Activated CD4-positive, alpha-beta T cell treated with anti-CD3 and anti-CD28 coated beads for 24 hours (primary cell): ENCODE data around the gene BRD7.

Source experiments
- DNase-seq, 2 donors: peaks; one replicate each; pipeline ENCODE4 v3.0.0-alpha.2; 2020; ENCODE audit warnings: low read depth in 2 of 2

BRD7 gene

DNA sequence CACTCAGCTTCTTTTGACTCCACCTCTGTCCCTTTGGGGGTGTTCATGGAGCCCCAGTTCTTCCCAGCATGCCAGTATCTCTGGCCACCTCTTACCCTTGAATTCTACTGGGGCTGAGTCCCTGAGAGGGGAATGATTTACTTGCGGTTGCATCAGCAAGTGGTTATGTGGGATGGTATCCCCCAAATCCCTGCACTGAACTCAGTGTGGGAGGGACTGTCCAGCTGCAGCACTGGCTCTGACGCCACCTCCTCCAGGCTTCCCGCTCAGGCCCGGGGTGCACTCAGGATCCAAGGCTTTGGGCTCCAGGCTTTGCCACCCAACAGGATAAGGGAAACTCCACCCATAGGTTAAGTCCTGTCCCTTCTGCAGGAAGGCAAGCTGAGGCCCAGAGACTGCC lies 21.1 kb upstream of the BRD7 start:
- no peak for DNase-seq

DNA sequence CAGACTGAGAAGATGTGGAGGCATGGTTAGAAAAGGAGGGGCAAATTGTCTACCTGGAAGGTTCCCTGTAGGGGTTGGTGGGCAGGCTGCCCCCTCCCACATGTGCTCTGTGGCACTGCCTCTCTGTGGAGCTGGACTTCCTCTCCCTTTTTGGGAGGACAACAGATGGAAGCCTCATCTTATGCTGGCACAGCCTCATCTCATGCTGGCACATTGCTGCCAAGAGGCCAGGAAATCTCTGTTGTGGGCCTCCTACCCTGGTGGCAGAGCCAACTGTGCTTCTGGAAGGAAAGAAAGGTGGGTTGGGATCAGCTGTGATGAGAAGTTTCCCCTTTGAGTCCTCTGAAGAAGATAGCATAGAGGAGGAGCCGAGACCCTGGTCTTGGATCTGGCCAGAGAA lies 19.7 kb upstream of the BRD7 start:
- no peak for DNase-seq

- DNase-seq: no peak
Observed at GRCh38 chr16:50386774-50387173, 18.0 kb upstream of the BRD7 start.

DNA sequence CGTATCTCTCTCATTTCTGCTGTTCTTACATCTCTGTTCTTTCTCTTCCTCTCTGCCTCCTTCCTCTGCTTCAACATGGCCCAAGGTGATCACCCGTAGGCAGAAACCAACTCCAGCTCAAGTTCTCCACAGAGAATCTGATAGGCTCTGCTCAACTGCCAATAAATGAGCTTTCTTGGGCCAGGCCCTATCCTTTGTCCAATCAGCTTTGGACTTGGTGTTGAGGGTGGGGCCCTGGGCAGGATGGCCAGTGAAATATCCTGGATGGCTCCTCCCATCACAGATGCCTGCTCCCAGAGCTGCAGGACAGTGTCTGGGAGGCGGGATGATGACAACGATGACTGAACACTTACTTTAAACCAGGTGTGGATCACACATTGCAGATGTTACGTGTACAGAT lies 17.4 kb upstream of the BRD7 start:
- no peak for DNase-seq

GRCh38 chr16:50384500-50385135 lies 15.8 kb upstream of the BRD7 start:
- DNase-seq: no peak

GRCh38 chr16:50381679-50382440 lies 13.1 kb upstream of the BRD7 start:
- DNase-seq: no peak

DNA sequence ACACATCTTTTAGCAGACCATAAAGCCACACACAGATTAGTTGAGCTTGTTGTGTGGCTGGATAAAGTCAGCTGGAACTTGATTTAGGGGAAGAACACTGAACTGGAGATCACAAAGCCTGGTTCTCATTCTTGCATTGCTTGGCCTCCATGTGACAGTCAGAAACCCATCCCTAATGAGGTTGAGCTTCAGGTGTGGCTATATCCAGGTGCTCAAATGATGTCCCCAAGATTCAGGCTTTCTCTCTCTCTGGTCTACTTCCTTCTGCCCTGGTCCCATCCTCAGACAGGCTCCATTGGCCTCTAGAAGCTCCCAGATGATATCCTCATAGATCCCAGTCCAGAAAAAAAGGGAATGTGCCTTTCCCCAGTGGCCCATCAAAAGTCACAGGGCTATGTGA lies 9.6 kb upstream of the BRD7 start:
- DNase-seq: no peak

DNA sequence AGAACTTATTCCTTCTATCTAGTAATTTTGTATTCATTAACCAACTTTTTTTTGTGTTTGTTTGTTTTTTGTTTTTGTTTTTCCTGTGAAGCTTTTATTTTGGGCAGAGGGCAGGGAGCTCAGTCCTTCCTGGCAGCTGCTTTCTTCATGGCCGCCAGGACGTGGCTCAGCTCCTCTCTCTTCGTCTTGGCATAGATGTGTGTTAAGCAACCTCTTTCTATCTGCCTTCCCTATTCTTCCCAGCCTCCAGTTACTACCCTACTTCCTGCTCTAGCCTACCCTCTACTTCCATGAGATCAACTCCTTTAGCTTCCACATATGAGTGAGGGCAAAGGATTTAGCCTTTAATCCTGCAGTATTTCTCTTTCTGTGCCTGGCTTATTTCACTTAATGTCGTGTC lies 8.2 kb upstream of the BRD7 start:
- no peak for DNase-seq

- no peak for DNase-seq
Observed at GRCh38 chr16:50373780-50374179, 5.0 kb upstream of the BRD7 start.

DNA sequence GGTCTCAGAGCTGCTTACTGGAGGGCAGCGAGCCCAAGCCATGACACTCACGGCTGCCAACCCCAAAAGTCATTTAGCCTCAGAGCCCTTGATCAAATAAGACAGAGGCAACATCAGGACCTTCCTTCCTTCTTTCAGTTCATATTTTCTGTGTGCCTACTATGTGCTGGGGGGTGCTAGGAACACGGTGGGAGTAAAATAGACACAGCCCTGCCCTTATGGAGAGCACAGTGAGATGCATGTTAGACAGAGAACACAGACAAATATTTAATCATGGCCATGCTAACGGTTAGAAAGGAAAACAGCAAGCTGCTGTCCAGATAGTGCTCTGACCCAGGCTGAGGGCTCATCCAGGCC lies 4.5 kb upstream of the BRD7 start:
- DNase-seq: no peak

- no peak for DNase-seq
Observed at GRCh38 chr16:50372611-50373344, 4.0 kb upstream of the BRD7 start.

- no peak for DNase-seq
Observed at GRCh38 chr16:50371936-50372595, 3.3 kb upstream of the BRD7 start.

DNA sequence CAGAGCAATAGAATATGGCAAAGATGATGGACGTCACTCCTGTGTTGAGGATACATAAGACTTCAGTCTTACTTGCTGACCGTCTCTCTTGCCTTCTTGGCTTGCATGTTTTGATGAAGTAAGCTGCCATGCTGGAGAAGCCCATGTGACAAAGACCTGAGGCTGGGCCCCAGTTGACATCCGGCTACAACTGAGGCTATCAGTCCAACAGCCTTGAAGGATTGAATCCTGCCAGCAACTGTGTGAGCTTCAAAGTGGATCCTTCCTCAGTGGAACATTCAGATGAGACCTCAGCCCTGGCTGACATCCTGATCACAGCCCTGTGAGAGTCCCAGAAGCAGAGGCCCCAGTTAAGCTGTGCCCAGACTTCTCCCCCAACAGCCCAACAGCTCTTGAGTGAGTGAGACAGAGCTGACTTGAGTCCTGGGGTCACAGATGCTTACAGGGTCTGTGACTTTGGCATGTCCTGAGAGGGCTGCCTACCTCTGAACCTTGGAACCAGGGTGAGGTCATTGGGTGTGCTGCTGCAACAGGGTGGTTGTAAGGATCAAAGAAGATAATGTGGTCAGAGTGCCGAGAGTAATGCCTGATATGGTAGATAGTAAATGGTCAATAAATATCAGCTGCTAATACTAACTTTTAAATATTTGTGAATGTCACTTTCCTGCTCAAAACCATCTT lies 2.4 kb upstream of the BRD7 start:
- DNase-seq: no peak

DNA sequence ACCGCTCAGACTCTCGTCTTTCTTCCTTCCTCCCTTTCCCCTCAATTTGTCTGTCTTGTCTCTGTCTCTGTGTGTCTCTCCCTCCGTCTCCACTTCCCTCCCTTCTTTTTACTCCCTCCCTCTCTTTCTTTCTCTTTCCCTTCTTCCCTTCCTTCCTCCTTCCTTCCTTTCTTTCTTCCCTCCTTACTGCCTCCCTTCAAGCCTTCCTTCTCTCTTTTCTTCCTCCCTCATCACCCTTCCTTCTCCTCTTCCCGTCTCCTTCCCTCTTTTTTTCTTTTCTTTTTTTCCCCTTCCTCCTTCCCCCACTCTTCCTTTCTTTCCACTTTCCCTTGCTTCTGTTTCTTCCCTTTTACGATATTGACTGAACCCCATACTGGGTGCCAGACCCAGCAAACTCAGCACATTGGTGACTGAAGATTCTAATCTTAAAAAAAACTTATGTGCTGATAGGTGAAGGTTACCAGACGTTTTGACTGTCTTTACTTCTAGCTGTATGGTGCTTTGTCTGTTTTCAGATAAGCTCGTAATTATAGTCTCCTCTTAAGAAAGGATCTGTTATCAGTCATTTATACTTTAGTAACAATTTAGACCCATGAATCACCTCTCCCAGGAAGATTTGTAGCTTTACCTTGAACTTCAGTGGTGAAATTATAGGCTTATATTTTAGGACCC lies 481 bp upstream of the BRD7 start:
- DNase-seq: no peak

GRCh38 chr16:50367777-50368409 lies 895 bp downstream of the BRD7 start:
- no peak for DNase-seq

DNA sequence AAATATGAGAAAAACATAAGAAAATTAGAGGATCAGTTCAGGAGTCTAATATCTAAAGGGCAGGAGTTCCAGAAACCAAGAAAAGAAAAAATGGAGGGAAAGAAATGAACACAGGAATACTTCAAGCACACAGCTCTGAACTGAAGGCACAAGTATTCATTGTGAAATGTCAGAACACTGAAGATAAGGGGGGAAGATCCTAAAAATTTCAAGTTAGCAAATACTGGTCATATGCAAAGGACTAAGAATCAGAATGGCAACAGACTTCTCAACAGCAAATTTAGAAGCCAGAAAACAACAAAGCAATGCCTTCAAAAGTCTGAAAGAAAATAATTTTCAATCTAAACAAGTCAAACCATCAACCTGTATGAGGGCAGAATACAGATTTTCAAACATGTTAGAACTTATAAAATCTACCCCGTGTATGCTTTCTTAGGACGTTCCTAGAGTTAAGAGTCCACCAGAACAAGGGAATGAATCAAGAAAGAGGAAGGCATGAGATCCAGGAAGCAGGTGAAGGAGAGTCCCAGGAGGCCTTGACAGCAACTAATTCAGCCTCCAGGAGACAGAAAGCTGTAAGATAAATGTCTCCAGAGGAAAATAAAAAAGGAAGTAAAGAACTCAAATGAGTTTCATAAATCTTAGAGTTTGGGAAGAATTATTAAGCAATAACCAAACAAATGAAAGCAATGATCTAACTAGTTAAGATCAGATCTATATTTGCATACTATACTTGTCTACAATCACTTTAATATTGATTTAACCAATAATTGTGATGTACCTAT lies 2.8 kb downstream of the BRD7 start:
- DNase-seq: no peak

- DNase-seq: no peak
Observed at GRCh38 chr16:50363656-50364055, 5.1 kb downstream of the BRD7 start.

GRCh38 chr16:50360779-50361178 lies 8.0 kb downstream of the BRD7 start:
- DNase-seq: no peak

DNA sequence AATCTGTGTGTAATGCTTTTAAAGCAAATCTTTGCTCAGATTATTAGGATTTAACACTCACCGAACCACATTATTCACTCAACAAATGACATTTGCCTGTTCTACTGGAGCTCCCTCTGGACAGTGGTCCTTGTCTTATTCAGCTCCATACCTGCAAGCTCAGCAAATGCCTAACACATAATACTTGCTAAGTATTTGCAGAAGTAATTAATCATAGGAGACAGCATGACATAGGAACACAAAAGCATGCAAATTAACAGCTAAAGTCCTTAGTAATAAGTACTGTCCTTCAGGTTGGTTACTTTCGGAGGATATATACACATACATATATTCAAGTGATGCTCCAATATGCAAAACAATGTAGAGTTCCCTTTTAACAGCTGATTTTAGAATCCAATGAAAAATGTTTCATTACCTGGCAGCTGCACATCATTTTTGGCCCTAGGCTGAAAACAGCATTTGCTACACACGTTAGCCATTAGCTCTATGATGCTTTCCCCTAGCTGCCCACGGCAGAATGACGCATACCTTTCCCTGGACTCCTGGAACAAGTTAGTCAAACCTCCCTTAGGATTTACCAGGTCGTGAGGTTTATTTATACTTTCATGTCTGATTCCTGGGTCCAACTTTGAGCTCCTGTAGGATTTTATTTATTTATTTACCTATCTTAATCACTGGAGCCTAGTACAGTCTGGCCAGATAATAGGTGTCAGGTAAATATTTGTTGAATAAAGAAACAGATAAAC lies 8.6 kb downstream of the BRD7 start:
- no peak for DNase-seq
